ENCODE data around the gene PEAK1.

- no peak for TF ChIP-seq CTCF (conservative IDR thresholded peaks at IDR 0.05; ENCODE audit: low read depth, low read length)
- no peak for TF ChIP-seq EZH2 (IDR thresholded peaks at IDR 0.05; ENCODE audit: borderline replicate concordance, low read depth, low read length, poor library complexity, severe bottlenecking)
These were observed 35.1 kb downstream of the PEAK1 start for GRCh38 chr15:77384589-77385359.
